K562 (cell line): ENCODE data around the gene PSORS1C1. TPM values are rescaled to one million over a fixed set of nuclear protein-coding genes. Genes with fewer than 3 reads are reported as not detected.

Source experiments
- ARID3A ChIP-seq: IDR thresholded peaks from 2 replicates; pipeline ENCODE4 v1.6.1; 2012; ENCODE audit warnings: low read depth, low read length, improper control_type of control experiment, borderline replicate concordance
- BCOR ChIP-seq: fragments of 450-650 bp; IDR thresholded peaks from 2 replicates; pipeline ENCODE4 v1.6.1; 2016
- BHLHE40 ChIP-seq: IDR thresholded peaks from 2 replicates; pipeline ENCODE4 v1.6.1; 2011; ENCODE audit warnings: low read length, improper control_type of control experiment
- EGR1 ChIP-seq: fragments of 450-650 bp; conservative IDR thresholded peaks from 2 replicates; pipeline ENCODE4 v1.6.1; 2017; ENCODE audit warnings: mild to moderate bottlenecking
- ILK ChIP-seq: fragments of 450-650 bp; IDR thresholded peaks from 2 replicates; pipeline ENCODE4 v1.6.1; 2016; ENCODE audit warnings: missing genetic modification characterization, low read depth, mild to moderate bottlenecking, missing compliant biosample characterization, moderate library complexity, borderline replicate concordance
- KDM1A ChIP-seq, 2 experiments: fragments of 450-650 bp; IDR thresholded peaks; 2 replicates each; pipeline ENCODE4 v1.6.1; 2016; ENCODE audit warnings: mild to moderate bottlenecking in 2 of 2
- KDM4B ChIP-seq, 2 experiments: fragments of 450-650 bp in 1 of 2; sonication (generic) in 1 of 2; IDR thresholded peaks; 2 replicates each; pipeline ENCODE4 v1.6.1; 2016 to 2017; ENCODE audit warnings: borderline replicate concordance in 2 of 2, antibody characterized with exemption in 1 of 2, low read depth in 1 of 2, mild to moderate bottlenecking in 1 of 2
- PRDM10 ChIP-seq: fragments of 450-650 bp; IDR thresholded peaks from 2 replicates; pipeline ENCODE4 v1.6.1; 2018; ENCODE audit not compliant: partially characterized antibody
- SREBF2 ChIP-seq: sonication (generic); formaldehyde crosslinking; IDR thresholded peaks from 2 replicates; pipeline ENCODE4 v1.4.0; 2020; ENCODE audit warnings: mild to moderate bottlenecking, missing genetic modification reagents
- TEAD1 ChIP-seq, 2 experiments: fragments of 450-650 bp in 1 of 2; sonication (generic) in 1 of 2; formaldehyde crosslinking; IDR thresholded peaks; 2 replicates each; pipeline versions ENCODE4 v1.4.0 to v1.8.0; 2020 to 2022; ENCODE audit warnings: mild to moderate bottlenecking in 2 of 2, missing genetic modification reagents in 1 of 2
- ZBTB5 ChIP-seq: fragments of 450-650 bp; IDR thresholded peaks from 2 replicates; pipeline ENCODE4 v1.6.1; 2017; ENCODE audit warnings: antibody characterized with exemption
- ZFP36 ChIP-seq: fragments of 150-350 bp; IDR thresholded peaks from 2 replicates; pipeline ENCODE4 v1.6.1; 2018; ENCODE audit warnings: low read length, low read depth; ENCODE audit not compliant: partially characterized antibody
- ZNF175 ChIP-seq: fragments of 200-800 bp; sonication (Bioruptor generic); IDR thresholded peaks from 2 replicates; pipeline ENCODE4 v1.6.1; 2016; ENCODE audit warnings: low read depth, mild to moderate bottlenecking, missing genetic modification characterization, missing compliant biosample characterization
- polyA plus RNA-seq, 8 experiments: library from polyadenylated mRNA; depleted of rRNA in 4 of 8; stranded (reverse) in 5 of 8; unstranded in 3 of 8; fragments of >200 nt; fragmentation: Nextera tagmentation in 2 of 8; fragmentation: Illumina TruSeq in 1 of 8; extraction: Ambion mirVana in 2 of 8; extraction: Trizol in 1 of 8; gene quantifications; 2 replicates each; pipeline versions ENCODE4 v1.2.1 to v1.2.3, GENCODE V29; 2011 to 2014; ENCODE audit warnings: inconsistent platforms in 1 of 8, missing spikeins in 1 of 8
- total RNA-seq, 7 experiments: library from RNA; depleted of rRNA in 6 of 7; stranded (reverse); fragments of >200 nt in 6 of 7; fragmentation: Illumina TruSeq in 2 of 7; extraction: Trizol in 2 of 7; gene quantifications; 2 replicates each; pipeline versions ENCODE4 v1.2.1 to v1.2.3, GENCODE V29; 2011 to 2021; ENCODE audit warnings: low replicate concordance in 1 of 7
- TF ChIP-seq, protein P1 (sequence below): fragments of 450-650 bp; formaldehyde crosslinking; IDR thresholded peaks from 2 replicates; pipeline ENCODE4 v1.4.0; 2020; ENCODE audit warnings: mild to moderate bottlenecking, moderate library complexity
- TF ChIP-seq, protein P2 (sequence below), 2 experiments: fragments of 450-650 bp in 1 of 2; sonication (generic) in 1 of 2; formaldehyde crosslinking in 1 of 2; IDR thresholded peaks in 1 of 2; conservative IDR thresholded peaks in 1 of 2; 2 replicates each; pipeline versions ENCODE4 v1.6.1 to v1.8.1; 2016 to 2023; ENCODE audit warnings: mild to moderate bottlenecking in 2 of 2, moderate library complexity in 2 of 2, inconsistent platforms in 1 of 2, missing genetic modification reagents in 1 of 2

Gene PSORS1C1
- total and polyA plus RNA-seq, 9 of the 15 experiments (the other 6 are each of a cell fraction or from before 2014, with no cell fraction given) = 0.11 TPM; not detected in 8

DNA sequence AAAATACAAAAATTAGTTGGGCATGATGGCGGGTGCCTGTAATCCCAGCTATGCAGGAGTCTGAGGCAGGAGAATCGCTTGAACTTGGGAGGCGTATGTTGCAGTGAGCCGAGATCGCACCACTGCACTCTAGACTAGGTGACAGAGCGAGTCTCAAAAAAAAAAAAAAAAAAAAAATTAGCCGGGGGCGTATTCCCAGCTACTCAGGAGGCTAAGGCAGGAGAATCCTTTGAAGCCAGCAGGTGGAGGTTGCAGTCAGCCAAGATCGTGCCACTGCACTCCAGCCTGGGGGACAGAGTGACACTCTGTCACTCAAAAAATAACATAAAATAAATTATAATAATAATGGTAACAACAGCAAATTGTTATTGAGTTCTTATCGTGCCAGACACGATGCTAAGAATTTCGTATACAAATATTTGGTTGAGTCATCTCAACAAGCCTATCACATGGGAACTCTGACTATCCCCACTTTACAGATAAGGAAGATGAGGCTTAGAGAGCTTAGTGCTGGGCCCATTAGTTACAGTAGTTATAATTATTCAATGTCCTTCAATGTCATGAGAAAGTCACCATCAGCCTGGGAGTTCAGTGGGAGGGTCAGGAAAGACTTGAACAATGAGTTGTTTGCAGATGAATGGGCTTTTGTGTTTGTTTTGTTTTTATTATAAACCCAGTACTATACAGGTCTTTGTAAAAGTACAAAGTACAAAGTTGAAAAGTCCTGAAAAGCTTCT lies 21.7 kb upstream of the PSORS1C1 start (continued):
- TF ChIP-seq, protein P1, sequence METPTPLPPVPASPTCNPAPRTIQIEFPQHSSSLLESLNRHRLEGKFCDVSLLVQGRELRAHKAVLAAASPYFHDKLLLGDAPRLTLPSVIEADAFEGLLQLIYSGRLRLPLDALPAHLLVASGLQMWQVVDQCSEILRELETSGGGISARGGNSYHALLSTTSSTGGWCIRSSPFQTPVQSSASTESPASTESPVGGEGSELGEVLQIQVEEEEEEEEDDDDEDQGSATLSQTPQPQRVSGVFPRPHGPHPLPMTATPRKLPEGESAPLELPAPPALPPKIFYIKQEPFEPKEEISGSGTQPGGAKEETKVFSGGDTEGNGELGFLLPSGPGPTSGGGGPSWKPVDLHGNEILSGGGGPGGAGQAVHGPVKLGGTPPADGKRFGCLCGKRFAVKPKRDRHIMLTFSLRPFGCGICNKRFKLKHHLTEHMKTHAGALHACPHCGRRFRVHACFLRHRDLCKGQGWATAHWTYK (CRISPR knock-in tag) = no peak
- TF ChIP-seq PRDM10 (peak; percentile 30), SREBF2 (CRISPR knock-in tag) (no peak), KDM1A (IDR thresholded peaks at IDR 0.05) (peak; percentile 79 to 86), ZNF175 (CRISPR knock-in tag) (no peak), BCOR (peak; percentile 92), KDM4B (IDR thresholded peaks at IDR 0.05; ENCODE audit: borderline replicate concordance in 2 of 2, low read depth in 1 of 2) (no peak), ARID3A (0 out of 2 replicates have a peak, but pooled peaks have one; percentile 29), ILK (no peak), TEAD1 (CRISPR knock-in tag; IDR thresholded peaks at IDR 0.05) (no peak), ZBTB5 (no peak), ZFP36 (peak; percentile 16), BHLHE40 (no peak), EGR1 (peak; percentile 73)
- TF ChIP-seq, protein P2, sequence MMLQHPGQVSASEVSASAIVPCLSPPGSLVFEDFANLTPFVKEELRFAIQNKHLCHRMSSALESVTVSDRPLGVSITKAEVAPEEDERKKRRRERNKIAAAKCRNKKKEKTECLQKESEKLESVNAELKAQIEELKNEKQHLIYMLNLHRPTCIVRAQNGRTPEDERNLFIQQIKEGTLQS (IDR thresholded peaks at IDR 0.05) = peak; percentile 68
- TF ChIP-seq, protein P2 (CRISPR knock-in tag; conservative IDR thresholded peaks at IDR 0.05) = no peak
